NCI-H345 treated with DMSO at 0.1 percent for 48 hours (cell line): Measurements from ENCODE around the gene KCNJ6.

Experiments used
- DNase-seq: peaks from one replicate; lab custom pipeline; 2025; ENCODE audit not compliant: unreplicated experiment; lab: John Stamatoyannopoulos, UW

Gene KCNJ6

DNA sequence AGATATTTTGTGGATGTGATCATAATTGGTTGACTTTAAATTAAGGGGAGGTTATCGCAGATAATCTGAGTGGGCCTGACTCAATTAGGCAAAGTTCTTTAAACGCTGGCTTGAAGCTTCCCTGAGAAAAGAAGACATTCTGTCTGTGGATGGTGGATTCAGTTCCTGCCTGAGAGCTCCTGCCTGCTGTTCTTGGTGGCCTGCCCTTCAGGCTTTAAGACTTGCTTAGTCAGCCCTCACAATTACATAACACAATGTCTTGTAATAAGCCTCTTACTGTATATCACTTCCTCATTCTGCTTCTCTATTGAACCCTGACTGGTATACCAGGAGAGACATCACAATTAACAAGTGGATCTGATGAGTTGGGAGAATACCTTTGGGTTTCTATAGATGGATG lies 50.2 kb downstream of the KCNJ6 start:
- DNase-seq = no peak

DNA sequence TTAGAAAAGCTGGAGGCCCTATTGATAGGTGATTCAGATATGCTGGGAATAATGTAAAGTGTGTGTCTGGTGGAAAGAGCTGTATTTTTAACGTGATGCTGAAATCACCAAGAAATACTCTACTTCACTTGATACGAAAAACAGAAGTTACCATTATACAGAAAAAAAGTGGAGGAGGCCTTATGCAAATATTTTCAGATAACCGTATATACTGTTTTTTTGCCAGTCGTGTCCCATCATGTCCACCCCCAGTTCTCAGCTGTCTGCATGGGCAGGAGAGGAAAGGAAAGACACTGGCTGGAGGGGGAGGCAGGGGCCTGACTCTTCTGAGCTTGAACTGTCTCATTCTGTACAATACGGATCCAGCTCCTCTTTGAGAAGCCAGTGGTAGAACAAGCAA lies 51.1 kb downstream of the KCNJ6 start:
- DNase-seq = no peak

DNA sequence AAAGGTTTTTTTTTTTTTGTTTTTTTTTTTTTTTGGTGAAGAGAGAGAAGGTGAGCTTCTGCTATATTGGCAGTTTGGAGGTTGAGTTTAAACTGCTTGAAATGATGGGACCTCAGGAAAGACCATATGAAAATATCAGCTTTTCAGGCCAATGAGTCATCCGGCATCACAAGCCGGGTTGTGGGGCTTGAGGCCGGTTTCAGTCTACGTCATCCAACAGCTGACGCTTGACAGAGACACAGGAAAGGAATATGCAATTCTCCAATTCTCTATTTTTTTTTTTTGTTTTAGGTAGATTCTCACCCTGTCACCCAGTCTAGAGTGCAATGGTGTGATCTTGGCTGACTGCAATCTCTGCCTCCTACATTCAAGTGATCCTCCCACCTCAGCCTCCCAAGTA lies 52.4 kb downstream of the KCNJ6 start:
- DNase-seq = no peak

DNA sequence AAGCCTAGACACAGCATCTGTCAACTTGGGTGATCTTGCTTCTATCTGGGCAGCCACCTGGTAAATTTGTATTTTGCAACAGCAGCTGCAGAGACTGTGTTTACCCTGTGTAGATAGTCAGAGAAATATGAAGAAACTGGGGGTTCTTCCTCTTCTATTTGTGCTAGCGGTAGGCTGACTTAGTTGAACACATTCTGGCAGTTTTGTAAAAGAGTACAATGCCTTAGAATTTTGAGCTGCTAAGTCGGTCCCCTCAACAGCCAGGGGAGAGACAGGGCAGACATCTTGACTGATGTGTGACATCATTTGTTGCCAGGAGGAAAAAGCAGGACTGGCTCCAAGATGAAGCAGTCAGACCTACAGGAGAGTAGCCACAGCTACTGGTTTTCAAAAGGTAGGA lies 53.7 kb downstream of the KCNJ6 start:
- DNase-seq = no peak

DNA sequence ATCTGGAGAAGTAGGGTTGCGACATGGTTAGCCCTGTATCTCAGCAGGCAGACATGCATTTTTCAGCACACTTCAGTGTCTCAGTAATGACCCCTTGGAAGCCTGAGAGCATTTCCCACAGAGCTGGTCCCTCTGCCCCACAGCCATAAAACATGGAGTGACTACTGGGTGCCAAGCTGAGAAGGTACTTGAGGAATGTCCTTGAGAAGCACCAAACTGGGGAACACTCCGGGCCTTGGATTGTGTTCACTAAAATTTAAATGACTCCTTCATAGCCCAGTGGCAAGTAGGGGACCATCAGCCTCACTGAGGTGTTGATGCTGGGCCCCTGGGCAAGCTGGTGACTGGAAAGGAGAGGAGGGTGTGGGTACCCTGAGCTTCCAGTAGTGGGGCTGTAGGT lies 54.7 kb downstream of the KCNJ6 start:
- no peak for DNase-seq

DNA sequence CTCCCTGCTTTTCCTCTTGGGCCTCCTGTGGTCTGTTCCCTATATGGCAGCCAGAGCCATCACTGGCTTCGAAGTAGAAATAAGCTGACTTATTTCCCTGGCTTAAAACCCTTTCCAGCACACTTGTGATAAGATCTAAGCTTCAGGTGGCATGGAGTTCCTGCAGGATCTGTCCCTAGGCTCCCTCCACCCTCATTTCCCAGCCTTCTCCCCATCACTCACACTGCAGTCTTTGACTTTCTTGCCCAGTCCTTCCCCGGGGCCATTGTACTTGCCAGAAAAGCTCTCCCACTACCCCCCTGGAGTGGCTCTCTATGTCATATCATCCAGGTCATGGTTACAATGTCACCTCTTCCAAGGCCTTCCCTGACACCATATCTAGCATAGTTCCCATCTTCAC lies 55.8 kb downstream of the KCNJ6 start:
- no peak for DNase-seq

DNA sequence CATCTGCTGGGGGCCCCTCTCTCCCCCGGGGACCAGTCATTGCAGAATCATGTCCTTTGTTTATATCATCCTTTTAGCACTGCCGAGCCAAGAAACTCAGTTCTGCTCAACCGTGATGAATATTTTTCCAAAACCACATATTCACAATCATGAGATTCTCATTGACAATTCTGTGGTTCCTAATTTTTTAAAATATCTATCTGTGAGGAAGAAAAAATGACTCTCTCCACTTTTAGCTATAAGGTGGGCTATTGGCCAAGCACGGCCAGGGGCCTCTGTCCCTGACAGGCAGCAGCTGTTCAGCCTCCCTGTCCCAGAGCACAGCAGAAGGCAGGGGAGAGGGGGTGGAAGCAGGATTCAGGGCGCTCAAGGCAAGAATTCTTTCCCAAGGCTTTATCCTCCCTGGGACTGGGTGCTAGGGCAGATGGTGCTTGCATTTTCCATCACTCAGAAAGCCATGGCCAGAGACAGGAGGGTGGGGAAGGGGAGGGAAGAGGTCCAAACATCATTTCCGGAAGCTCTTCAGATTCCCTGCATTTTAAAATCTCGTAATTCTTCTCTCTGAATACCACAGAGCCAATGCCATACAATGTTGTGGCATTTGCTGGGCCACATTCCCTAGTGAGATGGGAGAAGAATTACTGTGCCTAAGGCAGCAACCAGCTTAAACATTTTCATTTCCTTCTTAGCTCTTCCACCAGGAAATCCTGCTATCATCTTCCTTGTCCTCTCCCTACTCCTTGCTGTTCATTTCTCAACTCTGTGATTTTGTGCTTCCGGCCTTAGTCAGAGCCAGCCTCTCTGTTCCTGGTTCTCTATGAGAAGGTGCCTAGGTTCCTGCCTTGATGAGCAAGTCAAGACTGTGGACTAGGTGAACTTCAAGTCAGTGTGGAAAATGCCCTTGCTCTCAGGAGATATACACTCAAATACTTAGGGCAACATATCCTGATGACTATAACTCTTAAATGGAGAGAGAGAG lies 60.3 kb downstream of the KCNJ6 start:
- DNase-seq = no peak

DNA sequence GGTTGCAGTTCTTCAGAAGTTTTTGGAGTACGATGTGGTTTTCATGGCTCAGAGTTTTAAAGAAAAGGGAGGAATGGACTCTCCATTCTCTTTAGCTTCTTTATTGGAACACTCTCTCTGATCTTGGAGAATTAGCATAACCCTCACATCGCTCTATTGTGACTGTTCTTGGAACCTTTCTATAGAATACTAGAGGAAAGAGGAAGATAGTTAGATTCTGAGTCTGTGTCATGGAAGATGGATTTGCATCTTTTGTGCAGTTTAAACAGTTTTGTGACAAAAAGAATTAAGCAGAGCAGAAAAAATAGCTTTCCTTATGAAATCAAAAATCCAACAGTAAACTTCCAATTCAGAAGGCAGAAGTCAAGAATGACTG lies 61.0 kb downstream of the KCNJ6 start:
- no peak for DNase-seq

DNA sequence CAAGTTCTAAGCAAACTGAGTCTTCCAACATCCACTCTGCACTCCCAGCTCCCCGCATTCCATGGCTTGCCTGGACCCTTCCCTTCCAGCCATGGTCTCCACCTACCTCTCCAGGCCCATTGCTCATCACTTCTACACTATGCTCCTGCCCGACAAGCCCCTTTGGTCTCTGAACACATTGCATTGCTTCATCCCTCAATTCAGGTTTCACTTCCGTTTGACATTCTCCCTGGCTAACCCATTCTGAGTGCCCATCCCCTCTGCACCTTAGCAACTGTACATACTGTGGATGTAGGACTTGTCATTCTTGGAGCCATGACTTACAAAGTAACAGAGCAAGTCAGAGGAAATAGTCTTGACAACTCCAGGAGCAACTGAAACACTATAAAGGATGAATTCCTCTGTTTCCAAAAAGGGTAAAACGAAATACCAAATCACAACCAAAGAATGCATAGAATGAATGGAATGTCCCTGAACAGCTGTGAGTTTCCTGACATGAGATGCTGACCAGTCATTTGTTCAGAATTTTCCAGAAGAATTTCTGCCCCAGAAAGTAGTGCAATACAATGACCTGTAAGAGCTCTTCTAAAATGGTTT lies 66.7 kb downstream of the KCNJ6 start:
- no peak for DNase-seq

DNA sequence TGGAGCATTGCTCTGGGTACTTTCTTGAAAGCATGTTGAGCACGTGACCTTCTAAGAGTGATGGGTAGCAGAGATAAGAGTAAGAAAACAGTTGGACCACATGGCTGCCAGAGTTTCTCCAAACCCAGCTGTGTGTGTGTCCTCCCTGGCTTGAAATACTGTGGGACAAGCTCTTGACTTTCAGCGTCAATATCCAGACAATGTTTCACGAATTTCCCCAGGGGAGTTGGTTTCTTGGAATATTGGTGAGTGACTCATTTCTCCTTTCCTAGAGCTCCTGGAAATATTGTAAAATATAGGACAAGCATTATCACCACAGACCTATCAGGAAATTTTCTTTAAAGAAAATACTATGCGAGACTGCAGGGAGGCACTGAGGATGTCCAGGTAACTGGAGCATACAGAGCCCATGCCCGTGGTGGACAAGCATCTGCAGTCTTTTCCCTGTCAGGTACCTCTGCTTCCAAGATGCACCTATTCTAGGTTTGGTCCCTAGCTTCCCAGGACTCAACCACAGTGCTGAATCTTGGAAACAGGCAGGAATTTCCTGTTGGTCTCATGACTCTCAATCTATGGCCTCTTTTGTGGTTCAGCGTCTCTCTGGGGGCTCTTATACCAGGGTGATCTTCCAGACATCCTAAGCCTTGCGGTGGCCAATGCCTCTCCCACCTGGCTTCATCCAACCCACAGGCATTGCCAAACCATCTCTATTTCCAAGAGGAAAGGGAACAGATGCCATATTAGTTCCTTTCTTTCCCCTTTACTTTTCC lies 67.4 kb downstream of the KCNJ6 start:
- no peak for DNase-seq

DNA sequence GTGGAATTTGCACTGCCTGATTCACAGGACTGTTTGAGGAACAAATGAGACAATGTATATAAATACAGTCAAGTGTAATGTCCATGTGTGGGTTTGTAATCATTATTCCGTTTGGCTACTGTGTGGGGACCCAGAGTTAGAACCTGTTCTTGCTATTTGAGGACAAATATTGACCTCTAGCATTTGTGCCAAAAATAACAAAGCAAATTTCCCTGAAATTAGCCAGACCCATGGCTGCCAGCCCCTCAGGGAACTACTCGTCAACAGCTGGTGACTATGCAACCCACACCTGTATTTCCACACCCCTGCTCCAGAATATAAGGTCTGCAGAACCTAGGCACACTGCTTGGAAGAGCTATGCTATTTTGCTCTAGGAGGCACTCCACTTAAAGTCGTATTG lies 70.7 kb downstream of the KCNJ6 start:
- DNase-seq = no peak

DNA sequence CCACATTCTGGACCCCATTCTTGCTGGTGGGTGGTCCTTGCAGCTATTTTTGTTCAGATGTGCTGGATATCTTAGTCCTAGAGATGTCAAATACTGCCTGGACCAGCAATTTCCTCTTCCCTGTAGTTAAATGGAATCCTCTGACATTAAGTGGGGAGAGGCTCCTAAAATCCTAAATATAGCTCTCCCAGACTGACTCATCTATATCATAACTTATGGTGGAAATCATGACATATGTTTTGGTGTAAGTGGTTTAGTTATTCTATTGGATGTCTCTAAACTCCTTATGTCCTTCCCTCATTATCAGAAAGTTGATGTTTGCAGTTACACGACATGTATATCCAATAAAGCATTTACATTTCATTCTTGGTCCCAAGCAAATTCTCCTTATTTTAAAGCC lies 73.1 kb downstream of the KCNJ6 start:
- no peak for DNase-seq

DNA sequence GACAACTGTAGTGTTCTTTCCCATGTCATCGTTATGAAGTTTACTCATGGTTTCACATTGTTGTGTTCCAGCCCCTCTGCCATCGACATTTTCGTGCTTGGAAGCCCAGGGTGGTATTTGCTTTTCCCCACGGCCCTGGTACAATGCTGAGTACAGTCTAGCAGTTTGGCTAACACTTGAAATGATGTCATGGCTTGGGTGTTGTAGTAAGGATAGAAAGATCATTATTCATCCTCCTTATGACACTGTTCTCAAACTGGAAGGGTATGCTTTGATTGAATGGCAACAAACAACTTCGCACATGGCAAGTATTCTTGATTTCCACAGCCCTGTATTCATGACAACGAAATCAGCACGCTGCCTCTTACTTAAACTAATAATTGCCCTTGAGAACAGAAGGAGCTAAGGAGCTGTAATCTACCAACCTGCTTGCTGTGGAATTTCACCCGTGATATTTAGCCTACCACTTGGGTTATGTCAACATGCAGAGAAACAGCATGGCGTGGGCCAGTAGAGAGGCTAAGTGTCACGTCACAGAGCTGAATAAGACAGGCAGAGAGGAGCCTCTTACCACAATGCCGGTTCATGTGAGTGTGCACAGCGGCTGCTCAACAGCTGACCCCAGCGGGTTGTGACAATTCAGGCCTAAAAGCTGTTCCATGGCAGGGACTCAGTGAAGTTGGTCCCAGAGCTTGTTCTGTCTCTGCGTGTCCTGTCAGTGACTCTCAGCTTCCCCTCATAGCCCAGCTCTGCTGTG lies 73.9 kb downstream of the KCNJ6 start:
- DNase-seq = no peak

DNA sequence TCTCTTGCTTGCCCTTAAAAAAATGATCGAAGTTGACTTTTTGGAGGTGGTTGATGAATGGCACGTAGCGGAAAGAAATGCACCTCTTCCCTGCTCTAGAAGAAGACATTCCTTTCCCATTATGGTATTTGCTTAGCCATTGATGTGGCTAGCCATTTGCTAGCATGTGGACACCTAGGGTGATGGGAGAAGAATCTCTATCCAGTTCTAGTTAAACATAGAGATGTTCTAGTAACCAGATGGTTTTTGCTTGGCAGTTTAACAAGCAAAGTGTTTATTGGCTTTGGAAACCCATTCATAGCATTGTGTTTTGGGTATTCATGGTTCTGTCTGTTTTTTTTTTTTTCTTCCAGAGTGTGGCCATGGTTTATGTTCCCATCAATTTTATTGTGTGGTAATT lies 78.9 kb downstream of the KCNJ6 start:
- no peak for DNase-seq

DNA sequence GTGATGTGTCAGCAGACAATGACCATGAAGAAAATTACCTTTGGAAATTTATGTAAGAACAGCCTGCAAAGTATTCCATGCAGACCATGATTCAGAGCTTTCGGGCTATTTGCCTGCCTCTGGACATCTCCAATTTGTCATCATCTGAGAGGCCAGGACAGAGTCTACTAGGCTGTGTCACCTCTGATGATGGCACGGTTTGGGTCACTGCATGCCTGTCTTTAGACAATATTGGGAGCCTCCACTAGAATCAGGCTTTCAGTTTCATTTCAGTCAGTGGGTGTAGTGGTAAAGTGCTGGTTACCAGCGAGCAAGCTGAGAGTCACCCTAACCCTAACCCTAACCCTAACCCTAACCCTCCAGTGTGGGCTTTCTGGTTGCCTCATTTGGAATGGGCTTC lies 80.8 kb downstream of the KCNJ6 start:
- DNase-seq = no peak

DNA sequence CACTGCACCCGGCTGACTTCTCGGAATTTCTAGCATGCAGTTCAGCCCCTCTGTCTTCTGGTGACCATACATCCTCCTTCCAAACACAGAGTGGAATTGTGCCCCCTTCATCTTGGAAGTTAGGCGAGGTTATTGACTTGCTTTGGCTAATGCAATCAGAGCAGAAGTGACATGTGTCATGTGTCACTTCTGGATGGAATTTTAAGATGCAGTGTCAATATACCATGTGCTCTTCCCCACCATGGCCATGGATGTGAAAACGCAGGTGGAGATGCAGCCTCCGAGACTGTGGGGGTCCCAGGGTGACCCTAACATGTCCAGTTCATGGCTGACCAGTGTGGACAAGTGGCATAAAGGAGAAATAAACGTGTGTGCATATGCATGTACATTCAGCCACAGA lies 83.0 kb downstream of the KCNJ6 start:
- no peak for DNase-seq

DNA sequence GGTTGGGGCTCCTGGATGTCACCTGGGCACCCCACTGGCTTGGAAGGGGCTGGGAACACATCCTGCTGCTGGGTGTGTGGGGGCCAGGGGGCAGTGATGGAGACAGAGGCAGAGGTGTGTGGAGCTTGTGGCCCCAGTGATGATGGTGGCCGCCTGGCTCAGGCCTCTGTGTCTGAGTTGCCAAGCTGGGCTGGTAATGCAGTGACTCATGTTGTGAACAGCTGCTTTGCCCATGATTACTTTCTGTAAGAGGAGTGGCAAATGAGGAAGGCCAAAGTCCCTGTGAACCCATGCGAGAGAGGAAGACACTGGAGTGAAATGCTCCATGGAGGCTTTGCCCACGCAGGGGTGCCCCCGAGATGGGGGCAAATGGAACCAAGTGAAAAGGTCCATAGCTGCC lies 86.8 kb downstream of the KCNJ6 start:
- no peak for DNase-seq

DNA sequence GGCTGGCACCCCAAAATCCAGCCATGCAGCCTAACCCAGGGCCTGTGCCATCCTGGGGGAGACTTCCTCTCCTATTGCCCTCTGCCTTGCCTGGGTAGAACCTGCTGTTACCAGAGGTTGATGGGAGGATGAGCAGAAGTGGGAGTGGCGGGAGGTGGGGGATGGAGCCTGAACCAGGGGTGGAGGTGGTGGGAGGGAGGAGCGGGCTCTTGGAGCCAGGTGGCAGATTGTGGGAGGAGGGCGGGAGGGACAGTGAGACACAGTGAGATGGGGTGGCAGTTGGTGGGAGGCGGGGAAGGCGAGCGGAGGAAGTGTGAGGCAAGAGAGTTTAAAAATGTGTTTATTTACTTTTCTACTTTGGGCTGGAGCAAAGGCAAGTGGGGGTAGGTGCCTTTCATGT lies 87.3 kb downstream of the KCNJ6 start:
- no peak for DNase-seq

DNA sequence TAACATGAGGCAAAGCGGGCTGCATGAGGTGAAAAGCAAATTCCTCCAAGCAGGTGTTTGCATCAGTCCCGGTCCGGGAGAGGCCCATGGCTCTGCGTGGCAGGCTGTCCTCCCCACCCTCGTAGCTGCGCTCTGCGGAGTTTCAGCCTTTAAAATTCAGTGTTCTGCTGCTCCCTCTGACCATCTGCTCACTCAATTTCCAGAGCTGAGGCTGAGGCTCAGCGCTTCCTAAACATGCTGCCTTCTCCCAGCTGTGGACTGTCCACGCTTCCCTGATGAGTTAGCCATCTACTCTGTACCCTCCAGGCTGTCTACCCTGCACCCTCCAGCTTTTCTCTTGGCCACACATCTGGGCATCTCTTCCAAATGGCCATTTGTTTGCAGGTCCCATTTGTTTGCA lies 87.7 kb downstream of the KCNJ6 start:
- no peak for DNase-seq

DNA sequence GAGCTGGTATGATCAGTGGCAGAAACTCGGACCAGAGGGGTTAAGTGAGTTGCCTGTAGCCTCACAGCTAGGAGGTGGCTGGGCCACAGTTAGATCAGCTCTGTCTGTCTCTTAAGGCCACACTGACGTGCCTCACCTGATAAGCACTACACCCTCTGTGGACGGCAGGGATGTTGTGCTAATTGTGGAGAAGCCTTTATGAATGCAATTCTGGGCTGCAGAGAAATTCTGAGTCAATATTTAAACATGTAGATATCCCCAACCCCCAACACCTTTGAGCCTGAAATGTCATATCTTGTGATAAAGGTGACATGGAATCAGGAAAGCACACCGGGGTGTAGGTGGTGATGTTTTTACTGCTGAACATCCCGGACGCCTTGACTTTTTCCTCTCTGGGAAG lies 88.3 kb downstream of the KCNJ6 start:
- no peak for DNase-seq

DNA sequence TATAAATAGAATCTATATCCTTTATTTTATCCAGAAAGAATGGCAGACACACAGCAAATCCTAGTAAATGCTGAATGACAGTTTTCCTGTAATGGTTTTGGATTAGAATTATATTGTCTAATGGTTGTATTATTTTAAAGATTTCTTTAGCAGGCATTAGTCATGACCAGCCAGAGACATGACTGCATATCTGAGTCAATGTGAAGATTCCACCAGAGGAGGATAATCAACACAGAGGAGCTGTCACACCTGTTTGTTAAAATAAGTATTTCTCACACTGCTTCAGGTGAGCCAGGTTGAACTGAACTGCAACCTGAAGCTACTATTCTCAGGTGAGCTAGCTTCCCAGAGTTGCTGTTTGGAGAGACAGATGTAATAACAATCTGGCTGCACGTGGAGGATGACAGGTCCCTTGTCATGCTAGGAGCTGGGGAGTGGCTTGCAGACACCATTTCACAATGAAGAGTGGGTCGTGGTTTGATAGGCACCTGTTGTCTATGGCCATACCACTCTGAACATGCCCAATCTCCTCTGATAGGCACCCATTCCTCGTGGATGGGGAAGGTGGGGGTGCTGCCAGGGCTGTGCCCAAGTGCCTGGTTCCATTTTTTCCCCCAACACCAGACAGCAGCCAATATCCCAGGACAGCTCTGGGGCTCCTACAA lies 94.3 kb downstream of the KCNJ6 start:
- DNase-seq = no peak
